Measurements from ENCODE around the gene ZNF277. TPM values are rescaled to one million over a fixed set of nuclear protein-coding genes. Genes with fewer than 3 reads are reported as not detected.

ZNF277 gene
- total RNA-seq, 1 experiment from 2014 or later, result 11.0 TPM

DNA sequence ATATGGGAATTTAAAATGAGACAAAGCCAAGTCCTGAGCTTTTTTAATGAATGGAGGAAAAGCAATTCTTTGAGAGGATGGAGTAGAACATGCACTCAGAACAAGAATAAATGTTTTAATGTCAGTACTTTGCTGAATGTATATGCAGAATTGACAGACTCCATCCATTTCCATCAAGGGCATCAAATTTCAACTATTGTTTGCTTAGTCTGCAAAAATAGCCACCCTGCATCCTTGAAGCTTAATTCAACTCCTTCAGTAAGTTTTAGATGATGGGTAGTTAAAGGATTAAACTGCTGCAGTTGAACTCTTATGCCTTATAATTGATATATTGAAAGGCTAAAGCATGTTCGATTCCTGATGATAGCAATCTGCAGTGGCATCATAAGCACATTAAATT is 144.1 kb downstream of the ZNF277 start:
- no peak for DNase-seq (ENCODE audit: low spot score)

GRCh38 chr7:112356596-112356995 is 150.1 kb downstream of the ZNF277 start:
- DNase-seq (ENCODE audit: low spot score), result no peak

- no peak for DNase-seq (ENCODE audit: low spot score)
Observed at GRCh38 chr7:112357136-112357535, 150.6 kb downstream of the ZNF277 start.

DNA sequence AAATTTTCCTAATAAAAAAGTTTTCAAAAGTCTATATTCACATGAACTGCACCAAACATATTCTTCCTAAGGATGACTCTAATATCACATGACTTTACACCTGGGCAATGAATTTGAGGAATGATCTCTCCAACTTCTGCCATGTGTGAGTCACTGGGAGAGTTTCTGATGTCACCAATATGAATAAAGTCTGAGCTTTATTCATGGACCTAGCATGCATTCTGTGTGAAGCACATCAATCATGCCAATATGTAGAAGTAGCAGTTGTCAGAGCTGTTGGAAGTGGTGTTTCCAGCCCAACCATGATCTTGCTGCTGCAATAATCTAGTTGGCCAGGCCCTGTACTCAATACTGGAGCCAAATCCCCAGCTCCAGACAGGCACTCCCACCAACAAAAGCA is 152.0 kb downstream of the ZNF277 start:
- no peak for DNase-seq (ENCODE audit: low spot score)

GRCh38 chr7:112359086-112359485 is 152.6 kb downstream of the ZNF277 start:
- no peak for DNase-seq (ENCODE audit: low spot score)

DNA sequence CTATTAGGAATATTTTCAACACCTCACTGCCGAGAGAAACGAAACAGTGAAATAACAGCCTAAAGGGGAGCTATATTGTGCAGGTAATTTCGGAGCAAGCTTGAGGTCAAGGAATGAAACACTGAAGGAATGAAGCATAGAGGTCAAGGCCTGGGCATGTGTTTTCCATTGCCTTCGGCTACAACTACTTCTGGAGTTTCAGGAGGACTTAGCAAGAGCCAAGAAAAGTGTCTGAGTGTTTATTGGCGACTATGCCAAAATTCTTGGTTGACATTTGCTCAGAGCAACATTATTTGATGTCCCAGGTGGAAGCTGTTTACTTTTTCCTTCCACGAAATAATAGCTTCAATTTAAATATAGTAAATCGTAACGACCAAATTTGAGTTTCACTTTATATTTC is 154.2 kb downstream of the ZNF277 start:
- no peak for DNase-seq (ENCODE audit: low spot score)

DNA sequence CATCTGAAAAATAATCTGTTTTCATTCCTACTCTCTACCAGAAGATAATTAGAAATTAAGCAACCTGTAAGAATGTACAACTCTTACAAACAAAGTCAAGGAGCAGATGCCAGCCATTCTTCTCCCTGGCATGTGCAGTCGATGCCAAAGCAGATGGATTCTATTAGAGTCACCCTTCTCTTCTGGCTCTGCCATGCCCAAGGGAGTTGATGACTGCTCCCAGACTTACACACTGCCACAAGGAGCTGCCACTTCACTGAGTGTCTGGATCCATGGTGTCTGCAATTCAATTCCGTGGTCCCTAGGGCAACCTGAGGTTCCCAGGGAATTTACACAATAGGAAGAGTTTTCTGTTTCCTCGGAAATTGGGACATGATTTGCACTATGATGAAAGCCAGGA is 154.7 kb downstream of the ZNF277 start:
- DNase-seq (ENCODE audit: low spot score), result no peak

- no peak for DNase-seq (ENCODE audit: low spot score)
Observed at GRCh38 chr7:112362053-112362650, 155.7 kb downstream of the ZNF277 start.

DNA sequence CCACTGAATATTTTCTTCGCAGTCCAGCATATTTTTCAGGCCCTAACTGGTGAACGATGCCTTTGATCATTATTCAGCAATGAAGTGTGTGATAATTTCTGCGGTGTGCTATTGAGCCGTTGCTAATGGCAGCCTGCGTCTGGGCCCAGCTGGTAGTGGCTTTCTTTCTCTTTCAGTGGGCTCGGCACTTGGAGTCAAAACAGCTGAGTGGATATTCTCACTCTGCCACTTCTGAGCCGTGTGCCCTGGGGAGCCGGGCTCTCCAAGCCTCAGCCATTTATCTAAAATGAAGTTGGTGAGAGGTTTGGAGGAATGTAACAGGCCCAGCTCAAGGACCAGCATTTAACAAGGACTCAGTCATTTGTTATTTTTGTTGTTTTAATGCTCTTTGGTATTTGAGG is 156.2 kb downstream of the ZNF277 start:
- no peak for DNase-seq (ENCODE audit: low spot score)

GRCh38 chr7:112364388-112364787 is 157.9 kb downstream of the ZNF277 start:
- no peak for DNase-seq (ENCODE audit: low spot score)

GRCh38 chr7:112365551-112365950 is 159.1 kb downstream of the ZNF277 start:
- DNase-seq (ENCODE audit: low spot score), result no peak

DNA sequence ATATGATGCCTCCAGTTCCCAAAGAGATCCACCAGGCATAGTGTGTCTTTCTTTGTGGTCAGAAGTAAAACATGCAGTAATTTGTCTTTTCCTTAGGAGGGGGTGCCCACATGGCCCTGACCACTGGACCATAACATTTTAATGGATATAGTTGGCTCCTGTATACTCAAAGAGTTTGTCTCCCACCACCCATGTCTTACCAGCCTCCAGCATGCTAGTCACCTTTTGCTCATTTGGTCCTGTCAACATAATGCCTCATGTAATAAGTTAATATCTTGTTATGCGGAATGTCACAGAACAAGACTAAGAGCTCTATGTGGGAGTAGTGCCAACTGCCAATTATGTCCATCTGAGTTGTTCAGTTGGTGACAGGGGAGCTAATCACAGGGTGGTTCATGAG is 160.4 kb downstream of the ZNF277 start:
- no peak for DNase-seq (ENCODE audit: low spot score)

DNA sequence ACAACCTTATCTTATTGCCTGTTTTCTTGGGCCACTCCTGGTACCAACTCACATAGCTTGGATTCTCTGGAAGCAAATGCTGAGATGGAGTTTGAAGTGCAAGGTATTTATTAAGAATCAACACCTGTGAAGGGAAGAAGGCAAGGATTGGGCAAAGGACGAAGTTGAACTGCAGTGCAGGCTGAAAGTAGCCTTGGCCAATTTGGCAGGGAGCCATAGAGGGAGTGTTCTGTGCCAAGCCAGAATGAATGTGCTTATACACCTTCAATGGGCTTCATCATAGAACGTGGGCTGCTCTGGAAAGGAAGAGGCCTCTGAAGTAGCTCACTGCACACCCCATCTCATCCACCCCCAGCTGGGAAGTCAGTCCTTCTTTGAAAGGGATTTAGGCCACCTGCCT is 163.9 kb downstream of the ZNF277 start:
- no peak for DNase-seq (ENCODE audit: low spot score)

- no peak for DNase-seq (ENCODE audit: low spot score)
Observed at GRCh38 chr7:112371701-112372100, 165.2 kb downstream of the ZNF277 start.

DNA sequence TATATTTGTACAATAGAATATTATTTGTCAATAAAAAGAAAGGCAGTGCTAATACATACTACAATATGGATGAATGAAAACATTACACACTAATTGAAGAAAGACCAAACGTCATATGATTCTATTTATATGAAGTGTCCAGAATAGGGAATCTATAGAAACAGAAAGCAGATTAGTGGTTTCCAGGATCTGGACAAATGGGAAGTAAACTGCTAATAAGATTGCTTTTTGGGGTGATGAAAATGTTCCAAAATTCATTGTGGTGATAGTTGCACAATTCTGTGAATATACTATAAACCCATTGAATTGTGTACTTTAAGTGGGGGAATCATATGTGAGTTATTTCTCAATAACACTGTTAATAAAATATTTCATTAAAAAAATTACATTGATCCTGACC is 165.6 kb downstream of the ZNF277 start:
- DNase-seq (ENCODE audit: low spot score), result no peak

DNA sequence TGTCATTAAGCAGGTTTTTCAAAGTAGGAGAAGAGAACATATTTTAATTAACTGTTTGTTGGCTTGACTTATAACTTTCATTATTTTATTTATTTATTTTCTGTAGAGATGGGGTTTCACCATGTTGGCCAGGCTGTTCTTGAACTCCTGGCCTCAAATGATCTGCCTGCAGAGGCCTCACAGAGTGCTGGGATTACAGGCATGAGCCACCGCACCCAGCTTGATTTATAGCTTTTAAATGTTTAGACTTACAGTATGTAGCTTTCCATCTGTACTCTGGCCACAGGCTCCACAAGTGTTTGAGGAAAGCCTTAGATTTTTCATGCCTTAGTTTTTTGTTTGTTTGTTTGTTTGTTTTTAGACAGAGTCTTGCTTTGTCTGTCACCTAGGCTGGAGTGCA is 171.1 kb downstream of the ZNF277 start:
- no peak for DNase-seq (ENCODE audit: low spot score)

DNA sequence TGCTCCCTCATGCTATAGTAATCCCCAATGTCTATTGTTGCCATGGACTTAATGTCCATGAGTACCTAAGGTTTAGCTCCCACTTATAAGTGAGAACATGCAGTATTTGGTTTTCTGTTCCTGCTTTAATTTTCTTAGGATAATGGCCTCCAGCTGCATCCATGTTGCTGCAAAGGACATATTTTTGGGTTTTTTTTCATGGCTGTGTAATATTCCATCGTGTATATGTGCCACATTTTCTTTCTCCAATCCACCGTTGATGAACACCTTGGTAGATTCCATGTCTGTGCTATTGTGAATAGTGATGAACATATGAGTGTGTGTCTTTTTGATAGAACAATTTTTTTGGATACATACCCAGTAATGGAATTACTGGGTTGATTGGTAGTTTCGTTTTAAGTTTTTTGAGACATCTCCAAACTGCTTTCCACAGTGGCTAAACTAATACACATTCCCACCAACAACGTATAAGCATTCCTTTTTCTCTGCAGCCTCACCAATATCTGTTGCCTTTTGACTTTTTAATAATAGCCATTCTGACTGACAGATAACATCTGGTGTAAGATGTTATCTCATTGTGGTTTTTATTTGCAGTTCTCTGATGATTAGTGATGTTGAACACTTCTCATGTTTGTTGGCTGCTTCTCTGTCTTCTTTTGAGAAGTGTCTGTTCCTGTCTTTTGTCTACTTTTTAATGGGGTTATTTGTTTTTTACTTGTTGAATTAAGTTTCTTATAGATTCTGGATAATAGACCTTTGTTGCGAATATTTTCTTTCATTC is 175.0 kb downstream of the ZNF277 start:
- DNase-seq (ENCODE audit: low spot score), result no peak

DNA sequence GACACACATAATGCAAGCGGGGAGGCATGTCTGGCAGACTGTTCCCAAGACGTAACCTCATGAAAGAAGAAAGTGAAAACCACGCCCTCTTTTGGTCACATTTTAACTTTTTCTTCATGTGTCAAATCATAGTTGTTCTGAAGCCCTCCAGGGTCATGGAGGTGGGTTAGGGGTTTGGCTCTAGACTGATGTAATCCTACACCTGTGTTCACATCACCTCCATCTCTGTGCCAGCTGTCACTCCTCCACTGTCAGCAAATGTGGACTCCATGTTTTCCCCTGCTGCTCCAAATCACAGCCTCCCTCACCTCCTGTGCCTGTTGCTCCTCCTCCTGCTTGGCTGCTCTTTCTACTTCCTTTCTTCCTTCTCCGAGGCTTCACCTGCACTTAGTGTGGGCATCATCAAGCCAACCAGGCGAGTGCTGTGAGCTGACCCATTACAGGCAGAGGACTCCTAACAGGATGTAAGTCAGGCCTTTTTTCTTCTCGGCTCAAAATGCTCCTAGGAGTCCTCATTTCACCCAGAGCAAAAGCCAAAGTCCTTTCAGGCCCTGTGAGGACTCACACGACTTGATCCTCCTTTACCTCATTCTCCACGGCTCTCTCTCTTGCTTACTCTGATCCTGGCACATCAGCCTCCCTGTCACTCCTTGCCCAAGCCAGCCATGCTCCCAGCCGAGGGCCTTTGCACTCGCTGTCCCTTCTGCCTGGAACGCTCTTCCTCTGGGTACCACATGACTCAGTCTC is 177.3 kb downstream of the ZNF277 start:
- peak; percentile 51 for DNase-seq (ENCODE audit: low spot score)

- DNase-seq (ENCODE audit: low spot score), result no peak
Observed at GRCh38 chr7:112385516-112385915, 179.0 kb downstream of the ZNF277 start.

DNA sequence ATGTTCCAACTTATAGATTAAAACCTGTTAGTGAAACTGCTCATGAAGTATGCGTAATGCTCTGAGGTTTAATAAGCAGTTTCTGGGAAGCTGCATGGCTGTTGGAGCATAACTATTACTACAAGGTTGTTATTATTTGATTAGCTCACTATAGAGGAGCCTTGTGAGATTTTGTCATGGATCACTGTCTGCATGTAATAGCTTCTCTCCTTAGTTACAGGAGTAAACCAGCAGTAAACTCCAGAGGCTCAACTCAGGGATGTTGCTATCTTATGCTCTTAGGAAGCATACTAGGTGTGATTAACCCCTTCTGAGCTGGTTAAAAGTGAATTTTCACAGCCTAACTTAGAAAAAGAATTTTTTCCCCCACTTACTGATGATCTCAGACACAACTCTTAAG is 180.1 kb downstream of the ZNF277 start:
- DNase-seq (ENCODE audit: low spot score), result no peak

DNA sequence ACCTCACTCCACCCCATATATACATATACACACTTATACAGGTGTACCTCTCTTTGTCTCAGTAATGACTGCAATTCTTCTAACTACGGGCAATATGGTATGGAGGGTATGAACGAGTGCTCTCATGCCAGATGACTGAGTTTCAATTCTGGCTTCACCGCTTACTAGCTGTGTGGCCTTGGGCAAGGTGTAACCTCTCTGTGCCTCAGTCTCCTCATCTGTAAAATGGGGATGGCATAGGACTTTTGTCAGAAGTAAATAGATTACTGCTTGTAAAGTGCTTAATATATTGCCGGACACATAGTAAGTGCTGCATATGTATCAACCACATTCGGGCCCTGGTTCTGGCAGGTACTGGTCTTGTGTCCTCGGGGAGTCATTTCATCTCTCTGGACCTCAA is 183.7 kb downstream of the ZNF277 start:
- DNase-seq (ENCODE audit: low spot score), result no peak

- peak; percentile 65 for DNase-seq (ENCODE audit: low spot score)
Observed at GRCh38 chr7:112391079-112391821, 184.8 kb downstream of the ZNF277 start.
